HG03460 (cell line): Measurements from ENCODE around the gene DHX36.
A peak's percentile ranks its signal among the peaks of the same experiment; 100 is the strongest.

Experiments used
- ATAC-seq: cut with Tn5 transposase; IDR thresholded peaks from one replicate; pipeline ENCODE4 v1.9.1; 2021; ENCODE audit not compliant: unreplicated experiment

The DHX36 gene

GRCh38 chr3:154323891-154324738, at the start of gene DHX36:
DHX36 (minus strand) TSS chr3:154324487; CDS start chr3:154324416, 71 bp downstream.
- ATAC-seq: peak; percentile 96

GRCh38 chr3:154367221-154367620, 42.9 kb upstream of the DHX36 start:
- ATAC-seq: no peak

GRCh38 chr3:154364849-154365248, 40.6 kb upstream of the DHX36 start:
- no peak for ATAC-seq

GRCh38 chr3:154361099-154361498, 36.8 kb upstream of the DHX36 start:
- no peak for ATAC-seq

- no peak for ATAC-seq
Measured at GRCh38 chr3:154356009-154356408, 31.7 kb upstream of the DHX36 start.

GRCh38 chr3:154349223-154349622, 24.9 kb upstream of the DHX36 start:
- no peak for ATAC-seq

- ATAC-seq: no peak
Measured at GRCh38 chr3:154345422-154346122, 21.3 kb upstream of the DHX36 start.

GRCh38 chr3:154338570-154338969, 14.3 kb upstream of the DHX36 start:
- ATAC-seq: no peak

GRCh38 chr3:154338008-154338407, 13.7 kb upstream of the DHX36 start:
- ATAC-seq: no peak

- ATAC-seq: no peak
Measured at GRCh38 chr3:154334973-154335420, 10.7 kb upstream of the DHX36 start.

GRCh38 chr3:154327871-154328270, 3.6 kb upstream of the DHX36 start:
- ATAC-seq: no peak

GRCh38 chr3:154324919-154325318, 632 bp upstream of the DHX36 start:
- ATAC-seq: no peak

GRCh38 chr3:154316974-154317767, 7.1 kb downstream of the DHX36 start:
- ATAC-seq: no peak

- no peak for ATAC-seq
Measured at GRCh38 chr3:154314152-154314551, 10.1 kb downstream of the DHX36 start.

- ATAC-seq: no peak
Measured at GRCh38 chr3:154310840-154311239, 13.4 kb downstream of the DHX36 start.

- no peak for ATAC-seq
Measured at GRCh38 chr3:154307363-154307762, 16.9 kb downstream of the DHX36 start.

- ATAC-seq: peak; percentile 48
Measured at GRCh38 chr3:154304936-154305335, 19.4 kb downstream of the DHX36 start.

- ATAC-seq: no peak
Measured at GRCh38 chr3:154304116-154304786, 20.0 kb downstream of the DHX36 start.

GRCh38 chr3:154301561-154301960, 22.7 kb downstream of the DHX36 start:
- no peak for ATAC-seq

- no peak for ATAC-seq
Measured at GRCh38 chr3:154294016-154294415, 30.3 kb downstream of the DHX36 start.

- ATAC-seq: no peak
Measured at GRCh38 chr3:154290187-154290586, 34.1 kb downstream of the DHX36 start.
